NCI-H2171 (cell line): Measurements from ENCODE around the gene INTS2.
"Not testable (repeated sequence)": the region's sequence is repeated elsewhere in the genome, so short reads cannot be mapped to it uniquely, and the experiment has no call there.

Experiments
- DNase-seq: peaks from one replicate; lab custom pipeline; 2025; lab: John Stamatoyannopoulos, UW

The INTS2 gene

GRCh38 chr17:61897548-61898180 is 30.1 kb downstream of the INTS2 start:
- no peak for DNase-seq

GRCh38 chr17:61895391-61895790 is 32.4 kb downstream of the INTS2 start:
- DNase-seq: no peak

GRCh38 chr17:61894310-61894709 is 33.5 kb downstream of the INTS2 start:
- DNase-seq: not testable (repeated sequence)

- DNase-seq: not testable (repeated sequence)
Observed at GRCh38 chr17:61887733-61888132, 40.0 kb downstream of the INTS2 start.

GRCh38 chr17:61885865-61886264 is 41.9 kb downstream of the INTS2 start:
- not testable (repeated sequence) for DNase-seq

GRCh38 chr17:61884864-61885263 is 42.9 kb downstream of the INTS2 start:
- no peak for DNase-seq

- no peak for DNase-seq
Observed at GRCh38 chr17:61880589-61881102, 47.1 kb downstream of the INTS2 start.

GRCh38 chr17:61878984-61879612 is 48.7 kb downstream of the INTS2 start:
- no peak for DNase-seq

- no peak for DNase-seq
Observed at GRCh38 chr17:61878520-61878919, 49.3 kb downstream of the INTS2 start.

GRCh38 chr17:61877837-61878236 is 49.9 kb downstream of the INTS2 start:
- DNase-seq: no peak

- DNase-seq: no peak
Observed at GRCh38 chr17:61875804-61876203, 52.0 kb downstream of the INTS2 start.

GRCh38 chr17:61875285-61875684 is 52.5 kb downstream of the INTS2 start:
- no peak for DNase-seq

- DNase-seq: no peak
Observed at GRCh38 chr17:61874075-61874474, 53.7 kb downstream of the INTS2 start.

GRCh38 chr17:61872099-61872498 is 55.7 kb downstream of the INTS2 start:
- DNase-seq: no peak

GRCh38 chr17:61869138-61869537 is 58.6 kb downstream of the INTS2 start:
- no peak for DNase-seq

- no peak for DNase-seq
Observed at GRCh38 chr17:61868074-61868473, 59.7 kb downstream of the INTS2 start.

- DNase-seq: no peak
Observed at GRCh38 chr17:61867033-61867432, 60.7 kb downstream of the INTS2 start.

GRCh38 chr17:61863801-61864126 is 64.0 kb downstream of the INTS2 start:
- no peak for DNase-seq

- DNase-seq: peak; percentile 96
Observed at GRCh38 chr17:61862975-61863800, 64.6 kb downstream of the INTS2 start, which contains the start of gene BRIP1. Gene BRIP1 (minus strand): TSS chr17:61863528. CDS start chr17:61861539, 1,989 bp downstream.

GRCh38 chr17:61862105-61862574 is 65.6 kb downstream of the INTS2 start:
- DNase-seq: no peak

- DNase-seq: not testable (repeated sequence)
Observed at GRCh38 chr17:61860397-61860796, 67.4 kb downstream of the INTS2 start.

GRCh38 chr17:61856035-61856434 is 71.7 kb downstream of the INTS2 start:
- no peak for DNase-seq

GRCh38 chr17:61852857-61853256 is 74.9 kb downstream of the INTS2 start:
- DNase-seq: no peak
